Erythroblast (primary cell): ENCODE results near the gene GNRH2.

Source experiments
- GATA1 ChIP-seq: IDR thresholded peaks from 2 replicates; pipeline ENCODE4 v1.6.1; 2011; ENCODE audit warnings: low read depth, mild to moderate bottlenecking, control low read depth, low read length, moderate library complexity
- POLR2A ChIP-seq: IDR thresholded peaks from 2 replicates; pipeline ENCODE4 v1.6.1; 2011; ENCODE audit warnings: mild to moderate bottlenecking, low read length

- TF ChIP-seq POLR2A (no peak), GATA1 (no peak)
Observed at GRCh38 chr20:3021777-3022176, 21.6 kb upstream of the GNRH2 start.
